ENCODE measurements around the gene ZDHHC21. TPM values are rescaled to one million over a fixed set of nuclear protein-coding genes. Genes with fewer than 3 reads are reported as not detected.

The ZDHHC21 gene
- total and polyA plus RNA-seq, 2 of the 8 experiments (the other 6 are each of a cell fraction or from before 2014, with no cell fraction given): 1.9 to 6.0 TPM

DNA sequence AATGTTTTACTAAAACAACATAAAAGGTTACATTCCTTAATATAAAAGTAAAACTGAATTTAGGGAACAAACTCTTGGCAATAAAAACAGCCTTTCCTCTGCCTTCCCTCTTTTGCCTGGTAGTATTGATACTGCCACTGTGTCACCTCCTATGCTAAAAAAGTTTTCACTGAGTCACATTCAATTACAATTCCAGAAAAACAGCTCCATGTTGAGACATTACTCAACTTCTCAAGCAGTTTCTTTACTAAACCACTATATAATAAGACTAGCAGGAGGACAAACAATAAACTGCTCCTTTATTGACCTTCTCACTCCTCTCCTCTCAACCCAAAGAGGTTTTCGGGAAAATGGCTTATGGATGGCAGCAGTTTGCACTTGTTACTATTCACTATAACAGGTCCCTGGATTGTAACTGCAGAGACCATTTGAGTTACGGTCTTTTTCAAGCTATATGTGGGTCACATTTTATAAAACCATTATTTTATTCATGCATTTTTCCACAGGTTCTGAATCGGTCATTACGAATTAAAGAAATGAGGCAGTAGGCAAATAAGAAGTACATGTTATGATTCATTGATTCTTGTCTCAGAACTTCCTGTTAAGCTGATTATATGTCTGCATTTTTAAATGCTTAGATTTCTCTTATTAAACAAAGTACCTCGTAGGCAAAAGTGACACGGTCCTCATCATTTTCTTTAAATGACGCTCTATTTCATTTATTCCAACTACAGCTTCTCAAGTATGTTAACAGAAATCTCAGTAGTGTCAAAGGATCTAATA lies 2.1 kb downstream of the ZDHHC21 start:
- Histone ChIP-seq H3K27me3 (replicated peaks in 1 of 4; ENCODE audit: control insufficient read depth in 3 of 4, extremely low read depth in 1 of 4, insufficient read depth in 3 of 4, low read length in 3 of 4) (peaks cover 0 to 5% (median 3%) of the 10 kb centered on the region in 4 experiments; a peak in 1 of 7 replicates), H4K5ac (ENCODE audit: insufficient read length, low read depth, low read length) (no peak overlapping the region), H2AK5ac (ENCODE audit: low read depth, low read length) (no peak overlapping the region), H2BK20ac (ENCODE audit: low read length) (no peak overlapping the region), H3K23ac (ENCODE audit: insufficient read length) (no peak overlapping the region), H3K27ac (ENCODE audit: low read depth, low read length) (no peak overlapping the region), H2BK15ac (ENCODE audit: low read length) (no peak overlapping the region), H3K9ac (replicated peaks in 1 of 4; ENCODE audit: extremely low read depth in 1 of 4, low read depth in 3 of 4, low read length in 3 of 4) (no peak overlapping the region), H4K8ac (ENCODE audit: extremely low read depth, insufficient read depth, low read length) (no peak overlapping the region), H3K23me2 (ENCODE audit: low read depth, low read length) (no peaks in the 10 kb centered on the region; the same call in 1 of the 2 replicates), H3K4me3 (ENCODE audit: extremely low read depth in 1 of 4, insufficient read depth in 2 of 4, low read depth in 3 of 4, low read length in 4 of 4) (no peak overlapping the region), H3K14ac (ENCODE audit: insufficient read length) (no peak overlapping the region), H3K18ac (ENCODE audit: extremely low read depth, low read length) (no peak overlapping the region), H3K79me1 (ENCODE audit: low read depth, low read length) (no peaks in the 10 kb centered on the region), H2BK120ac (replicated peaks; ENCODE audit: low read depth, low read length) (no peak overlapping the region), H3K4me1 (replicated peaks in 1 of 4; ENCODE audit: control insufficient read depth in 3 of 4, insufficient read depth in 4 of 4, low read length in 3 of 4) (peaks cover 0 to 2% (median under 1%) of the 10 kb centered on the region in 4 experiments; a peak in 2 of 7 replicates), H4K20me1 (replicated peaks in 1 of 2; ENCODE audit: control insufficient read depth in 1 of 2, insufficient read depth in 2 of 2, low read length in 2 of 2) (no peaks in the 10 kb centered on the region), H3K4ac (replicated peaks; ENCODE audit: insufficient read length, low read depth, low read length) (no peak overlapping the region), H3K79me2 (ENCODE audit: control insufficient read depth in 1 of 2, insufficient read depth in 2 of 2, low read length in 2 of 2) (peaks cover 0 to 19% of the 10 kb centered on the region in 2 experiments; a peak in 2 of 4 replicates), H4K91ac (replicated peaks; ENCODE audit: insufficient read length, low read length) (no peak overlapping the region), H2BK5ac (ENCODE audit: low read depth, low read length) (no peak overlapping the region), H2AFZ (ENCODE audit: low read length) (no peak overlapping the region), H3K56ac (replicated peaks; ENCODE audit: insufficient read length, low read depth, low read length) (no peak overlapping the region), H2BK12ac (ENCODE audit: low read depth, low read length) (no peak overlapping the region), H3K36me3 (ENCODE audit: control insufficient read depth in 2 of 4, insufficient read depth in 4 of 4, low read length in 3 of 4) (peaks cover 0 to 12% (median 6%) of the 10 kb centered on the region in 4 experiments; a peak in 3 of 8 replicates), H3K9me3 (ENCODE audit: insufficient read depth in 2 of 2, low read depth in 1 of 2, low read length in 1 of 2) (no peaks in the 10 kb centered on the region), H3K4me2 (ENCODE audit: insufficient read depth in 1 of 2, low read depth in 2 of 2, low read length in 2 of 2) (no peak overlapping the region; a peak in 1 of 4 replicates)
- ChIA-PET CTCF (ENCODE audit: partially characterized antibody) (interaction anchor here (1.3 to 1.8 kb wide), 3 partner anchors 27 to 47 kb away, joined by 4 to 5 read pairs (median 4); no protein-coding TSS in a partner anchor), POLR2A (ENCODE audit: partially characterized antibody) (interaction anchor here (1.6 kb wide), 1 partner anchor 43 kb away, joined by 3 read pairs; no protein-coding TSS in a partner anchor)
- FAIRE-seq: no peak
- WGBS, 2 experiments (ENCODE audit: extremely low coverage in 1 of 2, insufficient coverage in 1 of 2, insufficient read length in 1 of 2, insufficient replicate concordance in 2 of 2, low coverage in 1 of 2, low lambda C conversion rate in 2 of 2, missing lambda C conversion rate in 1 of 2): 88% methylated on average over 7 of the region's 7 CpGs; no CpG with 5 or more reads in 1 of the 2 experiments
- no peak for DNase-seq (ENCODE audit: low read depth in 1 of 2, low spot score in 2 of 2)
- TF ChIP-seq GTF2F1 (IDR thresholded peaks at IDR 0.05; ENCODE audit: borderline replicate concordance, low read depth, low read length) (no peak), POLR2A (IDR thresholded peaks at IDR 0.05; ENCODE audit: control extremely low read depth in 1 of 2, low read depth in 2 of 2, low read length in 2 of 2) (no peak), RBBP5 (IDR thresholded peaks at IDR 0.05; ENCODE audit: borderline replicate concordance, low read depth, low read length) (no peak), SIN3A (conservative IDR thresholded peaks at IDR 0.05 in 1 of 2, IDR thresholded peaks at IDR 0.05 in 1 of 2; ENCODE audit: low read depth in 1 of 2, low read length in 2 of 2) (no peak), TCF12 (IDR thresholded peaks at IDR 0.05; ENCODE audit: low read depth, low read length) (no peak), HDAC2 (IDR thresholded peaks at IDR 0.05; ENCODE audit: borderline replicate concordance in 1 of 2, low read depth in 2 of 2, low read length in 2 of 2) (no peak), CREB1 (IDR thresholded peaks at IDR 0.05) (no peak), YY1 (IDR thresholded peaks at IDR 0.05; ENCODE audit: low read depth, low read length) (no peak), TAF1 (IDR thresholded peaks at IDR 0.05; ENCODE audit: low read depth, low read length) (no peak), SP1 (IDR thresholded peaks at IDR 0.05; ENCODE audit: low read depth, low read length) (no peak)
- TF ChIP-seq, protein P1, sequence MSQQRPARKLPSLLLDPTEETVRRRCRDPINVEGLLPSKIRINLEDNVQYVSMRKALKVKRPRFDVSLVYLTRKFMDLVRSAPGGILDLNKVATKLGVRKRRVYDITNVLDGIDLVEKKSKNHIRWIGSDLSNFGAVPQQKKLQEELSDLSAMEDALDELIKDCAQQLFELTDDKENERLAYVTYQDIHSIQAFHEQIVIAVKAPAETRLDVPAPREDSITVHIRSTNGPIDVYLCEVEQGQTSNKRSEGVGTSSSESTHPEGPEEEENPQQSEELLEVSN (IDR thresholded peaks at IDR 0.05): no peak
